ENCODE measurements around the gene KRTAP5-9.
"Not testable (repeated sequence)": the region's sequence is repeated elsewhere in the genome, so short reads cannot be mapped to it uniquely, and the experiment has no call there.

The KRTAP5-9 gene

GRCh38 chr11:71539017-71539416, 9.2 kb upstream of the KRTAP5-9 start:
- no peak for TF ChIP-seq CTCF (IDR thresholded peaks at IDR 0.05; ENCODE audit: low read length)
- TF ChIP-seq EZH2 (IDR thresholded peaks at IDR 0.05; ENCODE audit: borderline replicate concordance, low read length): no peak
- Histone ChIP-seq H3K27ac (ENCODE audit: low read depth, low read length, poor library complexity, severe bottlenecking) (no peak overlapping the region), H4K20me1 (ENCODE audit: insufficient read depth, low read length) (no peaks in the 10 kb centered on the region), H3K9ac (ENCODE audit: low read length) (no peak overlapping the region), H3F3A (ENCODE audit: insufficient read depth, low read length) (no peaks in the 10 kb centered on the region), H3K36me3 (ENCODE audit: insufficient read depth, low read length) (no peaks in the 10 kb centered on the region; the same call in 1 of the 2 replicates), H2AFZ (ENCODE audit: low read length) (no peak overlapping the region), H3K4me3 (ENCODE audit: low read depth, low read length, poor library complexity, severe bottlenecking) (no peak overlapping the region), H3K9me3 (ENCODE audit: low read length) (no peaks in the 10 kb centered on the region), H3K27me3 (ENCODE audit: insufficient read depth, low read length) (peaks cover 8% of the 10 kb centered on the region; the same call in 1 of the 2 replicates), H3K9me2 (ENCODE audit: low read depth, low read length) (no peaks in the 10 kb centered on the region), H3K4me1 (ENCODE audit: insufficient read depth, low read length, severe bottlenecking) (no peaks in the 10 kb centered on the region), H3K4me2 (ENCODE audit: low read length) (no peak overlapping the region), H3K79me2 (ENCODE audit: insufficient read depth, low read length) (no peaks in the 10 kb centered on the region)

GRCh38 chr11:71539971-71540370, 8.2 kb upstream of the KRTAP5-9 start:
- not testable (repeated sequence) for H3F3A ChIP-seq (ENCODE audit: insufficient read depth, low read length); H3K79me2 ChIP-seq (ENCODE audit: insufficient read depth, low read length); H3K4me1 ChIP-seq (ENCODE audit: insufficient read depth, low read length, severe bottlenecking); H3K27ac ChIP-seq (ENCODE audit: low read depth, low read length, poor library complexity, severe bottlenecking); H3K9me2 ChIP-seq (ENCODE audit: low read depth, low read length); H3K36me3 ChIP-seq (ENCODE audit: insufficient read depth, low read length); H3K4me2 ChIP-seq (ENCODE audit: low read length); H2AFZ ChIP-seq (ENCODE audit: low read length); H3K27me3 ChIP-seq (ENCODE audit: insufficient read depth, low read length); H4K20me1 ChIP-seq (ENCODE audit: insufficient read depth, low read length); H3K9me3 ChIP-seq (ENCODE audit: low read length); H3K4me3 ChIP-seq (ENCODE audit: low read depth, low read length, poor library complexity, severe bottlenecking); H3K9ac ChIP-seq (ENCODE audit: low read length)

- not testable (repeated sequence) for H4K20me1 ChIP-seq (ENCODE audit: insufficient read depth, low read length); H3F3A ChIP-seq (ENCODE audit: insufficient read depth, low read length); H3K4me1 ChIP-seq (ENCODE audit: insufficient read depth, low read length, severe bottlenecking); H3K4me2 ChIP-seq (ENCODE audit: low read length); H3K4me3 ChIP-seq (ENCODE audit: low read depth, low read length, poor library complexity, severe bottlenecking); H3K9ac ChIP-seq (ENCODE audit: low read length); H2AFZ ChIP-seq (ENCODE audit: low read length); H3K36me3 ChIP-seq (ENCODE audit: insufficient read depth, low read length); H3K9me3 ChIP-seq (ENCODE audit: low read length); H3K27ac ChIP-seq (ENCODE audit: low read depth, low read length, poor library complexity, severe bottlenecking); H3K79me2 ChIP-seq (ENCODE audit: insufficient read depth, low read length); H3K9me2 ChIP-seq (ENCODE audit: low read depth, low read length)
- H3K27me3 ChIP-seq (ENCODE audit: insufficient read depth, low read length): peaks cover 15% of the 10 kb centered on the region; the same call in 1 of the 2 replicates
These were observed 7.5 kb upstream of the KRTAP5-9 start for GRCh38 chr11:71540521-71541304.

GRCh38 chr11:71542382-71542781, 5.8 kb upstream of the KRTAP5-9 start:
- H3K4me2 ChIP-seq (ENCODE audit: low read length): no peak overlapping the region

More at GRCh38 chr11:71542382-71542781, 5.8 kb upstream of the KRTAP5-9 start:
- no peaks in the 10 kb centered on the region for H3K9me3 ChIP-seq (ENCODE audit: low read length)
- no peak overlapping the region for H3K9ac ChIP-seq (ENCODE audit: low read length)
- no peaks in the 10 kb centered on the region for H3F3A ChIP-seq (ENCODE audit: insufficient read depth, low read length)
- no peak overlapping the region for H3K27ac ChIP-seq (ENCODE audit: low read depth, low read length, poor library complexity, severe bottlenecking)
- peaks cover 15% of the 10 kb centered on the region; the same call in 1 of the 2 replicates for H3K27me3 ChIP-seq (ENCODE audit: insufficient read depth, low read length)
- no peaks in the 10 kb centered on the region for H3K4me1 ChIP-seq (ENCODE audit: insufficient read depth, low read length, severe bottlenecking)
- H3K4me3 ChIP-seq (ENCODE audit: low read depth, low read length, poor library complexity, severe bottlenecking): no peak overlapping the region
- H2AFZ ChIP-seq (ENCODE audit: low read length): no peak overlapping the region
- no peaks in the 10 kb centered on the region for H3K9me2 ChIP-seq (ENCODE audit: low read depth, low read length)
- H3K79me2 ChIP-seq (ENCODE audit: insufficient read depth, low read length): no peaks in the 10 kb centered on the region
- TF ChIP-seq EZH2 (IDR thresholded peaks at IDR 0.05; ENCODE audit: borderline replicate concordance, low read length) (no peak), CTCF (IDR thresholded peaks at IDR 0.05; ENCODE audit: low read length) (no peak)
- H3K36me3 ChIP-seq (ENCODE audit: insufficient read depth, low read length): no peaks in the 10 kb centered on the region; the same call in 1 of the 2 replicates
- H4K20me1 ChIP-seq (ENCODE audit: insufficient read depth, low read length): no peaks in the 10 kb centered on the region
